K562 (cell line): ENCODE results near the gene NF2. TPM values are rescaled to one million over a fixed set of nuclear protein-coding genes. Genes with fewer than 3 reads are reported as not detected.
A peak's percentile ranks its signal among the peaks of the same experiment; 100 is the strongest.

ENCODE experiments used
- ATAC-seq: fragments of 200-7000 bp; cut with Tn5 transposase; 3 replicates; pipeline ENCODE4 v1.9.1; 2020; ENCODE audit warnings: moderate library complexity
- BruUV-seq: library from RNA; stranded (reverse); fragments of 400-500 nt; replicated peaks from 2 replicates; lab custom pipeline; 2021; lab: Mats Ljungman, UMichigan
- CTCF ChIA-PET: fragments of 300-600 bp; formaldehyde crosslinking; extraction: SDS; loops from one replicate; lab custom pipeline; 2021; ENCODE audit warnings: low intra/inter-chr PET ratio; lab: Yijun Ruan, JAX
- POLR2A ChIA-PET: fragments of 300-600, 350-650 bp; sonication (Branson Sonifier 250); formaldehyde crosslinking; extraction: SDS; loops from one replicate; lab custom pipeline; 2021; ENCODE audit warnings: antibody characterized with exemption, inconsistent platforms; lab: Yijun Ruan, JAX
- DNase-seq, 4 experiments: peaks; one replicate each; pipeline versions ENCODE4 v3.0.0 to v3.0.0-alpha.2; 2011 to 2018; ENCODE audit warnings: low spot score in 3 of 4, mixed read lengths in 3 of 4; ENCODE audit errors: extremely low read depth in 1 of 4
- FAIRE-seq: peaks from 2 replicates; lab custom pipeline; 2011; peaks lifted over from hg19 to GRCh38; lab: Jason Lieb, UNC
- H2AFZ ChIP-seq: 2 replicates; pipeline ENCODE4 v1.6.0; 2011; ENCODE audit warnings: low read depth, low read length, control low read depth, inconsistent platforms
- H3K27ac ChIP-seq: fragments of 200-600 bp; 3 replicates; pipeline ENCODE4 v1.8.0; 2011; ENCODE audit warnings: low read depth, mild to moderate bottlenecking, control low read depth, inconsistent platforms, low read length, moderate library complexity, mixed read lengths; ENCODE audit errors: extremely low read depth
- H3K27me3 ChIP-seq, 2 experiments: fragments of 300-600 bp in 1 of 2; 2 replicates in 1 of 2; 3 replicates in 1 of 2; pipeline versions ENCODE4 v1.6.0 to v1.8.0; 2011; ENCODE audit warnings: inconsistent platforms in 2 of 2, low read length in 2 of 2, mild to moderate bottlenecking in 1 of 2, mixed read lengths in 1 of 2, moderate library complexity in 1 of 2; ENCODE audit not compliant: control insufficient read depth in 2 of 2, insufficient read depth in 2 of 2
- H3K36me3 ChIP-seq: fragments of 300-600 bp; 3 replicates; pipeline ENCODE4 v1.8.0; 2011; ENCODE audit warnings: mild to moderate bottlenecking, low read length, inconsistent platforms; ENCODE audit not compliant: control insufficient read depth, insufficient read depth
- H3K4me1 ChIP-seq, 2 experiments: fragments of 200-600 bp in 1 of 2; replicated peaks in 1 of 2; 2 replicates in 1 of 2; 3 replicates in 1 of 2; pipeline versions ENCODE4 v1.5.1 to v1.8.0; 2011; ENCODE audit warnings: inconsistent platforms in 2 of 2, low read length in 2 of 2, mild to moderate bottlenecking in 1 of 2, mixed read lengths in 1 of 2, moderate library complexity in 1 of 2; ENCODE audit not compliant: control insufficient read depth in 2 of 2, insufficient read depth in 2 of 2
- H3K4me2 ChIP-seq: 2 replicates; pipeline ENCODE4 v1.6.1; 2011; ENCODE audit warnings: low read length, control low read depth, inconsistent platforms, mixed read lengths; ENCODE audit not compliant: insufficient read depth
- H3K4me3 ChIP-seq: fragments of 200-600 bp; sonication (generic), shearing (Covaris generic); 2 replicates; pipeline ENCODE4 v1.5.1; 2016; ENCODE audit warnings: control low read depth, inconsistent platforms
- H3K79me2 ChIP-seq: fragments of 200-600 bp; 3 replicates; pipeline ENCODE4 v1.8.0; 2011; ENCODE audit warnings: low read length, inconsistent platforms; ENCODE audit not compliant: control insufficient read depth, insufficient read depth
- H3K9ac ChIP-seq, 2 experiments: 2 replicates each; pipeline versions ENCODE4 v1.6.0 to v1.6.1; 2011; ENCODE audit warnings: low read depth in 2 of 2, low read length in 2 of 2, control low read depth in 1 of 2, inconsistent platforms in 1 of 2, mild to moderate bottlenecking in 1 of 2, mixed read lengths in 1 of 2; ENCODE audit not compliant: insufficient read depth in 1 of 2
- H3K9me1 ChIP-seq: one replicate; pipeline ENCODE4 v1.6.0; 2011; ENCODE audit warnings: inconsistent platforms, mild to moderate bottlenecking, low read length, moderate library complexity; ENCODE audit not compliant: control insufficient read depth, insufficient read depth
- H3K9me3 ChIP-seq: replicated peaks from 2 replicates; pipeline ENCODE4 v1.5.1; 2011; ENCODE audit warnings: low read depth, low read length, inconsistent platforms; ENCODE audit not compliant: control insufficient read depth, insufficient read depth
- H4K20me1 ChIP-seq: replicated peaks from 2 replicates; pipeline ENCODE4 v1.6.1; 2011; ENCODE audit warnings: low read length, inconsistent platforms, mixed read lengths; ENCODE audit not compliant: control insufficient read depth, insufficient read depth
- ADNP ChIP-seq: fragments of 200-800 bp; sonication (Bioruptor generic); IDR thresholded peaks from 2 replicates; pipeline ENCODE4 v1.6.1; 2016; ENCODE audit warnings: missing genetic modification characterization, missing compliant biosample characterization
- BRCA1 ChIP-seq, 2 experiments: fragments of 450-650 bp in 1 of 2; sonication (generic) in 1 of 2; formaldehyde crosslinking in 1 of 2; IDR thresholded peaks; 2 replicates each; pipeline versions ENCODE4 v1.5.0 to v1.6.1; 2017 to 2020; ENCODE audit warnings: mild to moderate bottlenecking in 1 of 2, missing genetic modification reagents in 1 of 2
- ESRRA ChIP-seq: fragments of 450-650 bp; IDR thresholded peaks from 2 replicates; pipeline ENCODE4 v1.6.1; 2014; ENCODE audit warnings: low read depth, mild to moderate bottlenecking, moderate library complexity, borderline replicate concordance
- SIN3B ChIP-seq: fragments of 450-650 bp; IDR thresholded peaks from 2 replicates; pipeline ENCODE4 v1.6.1; 2017; ENCODE audit warnings: low read depth, mild to moderate bottlenecking, moderate library complexity
- WGBS: fragments of 100-300 bp; shearing (Covaris generic); methylation state at CpG from one replicate; pipeline ENCODE4 v1.1.6; 2016; ENCODE audit warnings: low coverage, mixed read lengths; ENCODE audit not compliant: insufficient coverage; ENCODE audit errors: missing lambda C conversion rate; 5-methylcytosine and 5-hydroxymethylcytosine counted together
- in situ Hi-C: fragments of 300-500 bp; cut with MboI; formaldehyde crosslinking; loops from 4 replicates; pipeline ENCODE4 v1.15.0; 2018; ENCODE audit warnings: inconsistent platforms, mixed read lengths
- intact Hi-C: fragments of 100-400 bp; cut with micrococcal nuclease; formaldehyde crosslinking; loops from 2 replicates; pipeline ENCODE4 v1.14.2; 2022
- polyA plus RNA-seq, 8 experiments: library from polyadenylated mRNA; depleted of rRNA in 4 of 8; stranded (reverse) in 5 of 8; unstranded in 3 of 8; fragments of >200 nt; fragmentation: Nextera tagmentation in 2 of 8; fragmentation: Illumina TruSeq in 1 of 8; extraction: Ambion mirVana in 2 of 8; extraction: Trizol in 1 of 8; gene quantifications; 2 replicates each; pipeline versions ENCODE4 v1.2.1 to v1.2.3, GENCODE V29; 2011 to 2014; ENCODE audit warnings: inconsistent platforms in 1 of 8, missing spikeins in 1 of 8
- total RNA-seq, 7 experiments: library from RNA; depleted of rRNA in 6 of 7; stranded (reverse); fragments of >200 nt in 6 of 7; fragmentation: Illumina TruSeq in 2 of 7; extraction: Trizol in 2 of 7; gene quantifications; 2 replicates each; pipeline versions ENCODE4 v1.2.1 to v1.2.3, GENCODE V29; 2011 to 2021; ENCODE audit warnings: low replicate concordance in 1 of 7

Gene NF2
- total and polyA plus RNA-seq, 9 of the 15 experiments (the other 6 are each of a cell fraction or from before 2014, with no cell fraction given), result 2.2 to 32.5 (median 15.2) TPM

DNA sequence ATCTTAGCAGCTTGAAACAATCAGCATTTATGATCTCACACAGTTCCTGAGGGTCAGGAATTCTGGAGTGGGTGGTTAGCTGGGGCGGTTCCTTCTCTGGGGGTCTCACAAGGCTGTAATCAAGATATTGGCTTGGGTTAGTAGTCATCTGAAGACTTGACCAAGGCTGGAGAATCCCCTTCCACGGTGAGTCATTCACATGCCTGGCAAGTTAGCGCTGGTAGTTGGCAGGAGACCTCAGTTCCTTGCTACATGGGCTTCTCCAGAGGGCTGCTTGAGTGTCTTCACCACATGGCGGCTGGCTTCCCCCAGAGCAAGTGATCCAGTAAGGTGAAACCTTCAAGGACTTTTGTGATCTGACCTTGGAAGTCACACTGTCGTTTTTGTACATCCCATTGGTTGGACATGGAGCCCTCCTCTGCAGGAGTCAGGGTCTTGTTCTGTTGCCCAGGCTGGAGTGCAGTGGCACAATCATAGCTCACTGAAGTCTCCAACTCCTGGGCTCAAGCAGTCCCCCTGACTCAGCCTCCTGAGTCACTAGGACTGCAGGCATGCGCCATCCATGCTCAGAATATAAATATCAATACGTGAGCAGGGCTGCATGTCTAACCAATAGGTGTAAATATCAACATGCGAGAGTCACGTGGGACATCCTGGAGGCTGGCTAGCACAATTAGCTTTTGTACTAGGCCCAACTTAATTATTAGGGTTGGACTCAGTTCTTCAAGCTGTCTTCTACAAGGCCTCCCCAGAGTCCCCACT, 15.3 kb upstream of the NF2 start:
- H3K4me2 ChIP-seq, result no peak overlapping the region
- ATAC-seq, result no peak

DNA sequence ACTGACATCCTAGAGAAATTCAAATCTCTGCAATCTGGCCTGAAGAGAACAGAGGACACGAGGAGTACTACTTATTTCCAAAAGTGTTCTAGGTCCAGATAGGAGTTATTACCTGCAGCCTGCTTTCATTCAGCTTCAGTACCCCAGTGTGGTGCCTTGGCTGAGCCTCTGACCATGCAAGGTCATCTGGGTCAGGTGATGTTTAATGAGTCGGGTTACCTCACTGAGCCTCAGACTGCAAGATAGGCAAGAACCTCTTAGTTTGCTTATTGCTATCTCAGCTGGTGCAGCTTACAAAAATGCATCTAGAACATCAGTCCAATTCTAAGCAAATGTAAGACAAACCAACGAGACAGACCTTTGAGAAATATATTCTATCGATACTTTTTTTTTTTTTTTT, 9.5 kb upstream of the NF2 start:
- Histone ChIP-seq H3K9me3 (no peaks in the 10 kb centered on the region), H3K36me3 (no peaks in the 10 kb centered on the region), H3K27ac (no peak overlapping the region), H3K9me1 (no peaks in the 10 kb centered on the region), H3K4me2 (no peak overlapping the region), H3K27me3 (no peaks in the 10 kb centered on the region), H4K20me1 (no peaks in the 10 kb centered on the region), H3K79me2 (no peaks in the 10 kb centered on the region), H3K9ac (no peak overlapping the region), H3K4me1 (no peaks in the 10 kb centered on the region; a peak in 1 of 5 replicates), H2AFZ (no peak overlapping the region), H3K4me3 (no peak overlapping the region)
- no TSS peak for BruUV-seq
- CTCF ChIA-PET, result no interaction called here
- intact Hi-C loops (no loop called here), in situ Hi-C loops (no loop called here)
- POLR2A ChIA-PET, result no interaction called here
- DNase-seq (no peak), ATAC-seq (no peak; the same call in 2 of the 3 replicates), FAIRE-seq (no peak)
- TF ChIP-seq BRCA1 (IDR thresholded peaks at IDR 0.05) (no peak), BRCA1 (CRISPR knock-in tag; IDR thresholded peaks at IDR 0.05) (no peak), ESRRA (peak; percentile 66; the same call in 1 of the 2 replicates)
- 0% methylated on average over 4 of the region's 4 CpGs for WGBS

More for the DNA sequence above, 15.3 kb upstream of the NF2 start:
- DNase-seq, result no peak
- H3K9me1 ChIP-seq, result no peaks in the 10 kb centered on the region
- TF ChIP-seq ADNP (tag) (no peak), SIN3B (no peak)
- TF ChIP-seq, all 486 proteins: peak for 0
- no TSS peak for BruUV-seq
- H3K79me2 ChIP-seq, result no peaks in the 10 kb centered on the region
- CTCF ChIA-PET, result no interaction called here
- no peak overlapping the region for H3K27ac ChIP-seq
- in situ Hi-C loops, result no loop called here
- no peaks in the 10 kb centered on the region for H4K20me1 ChIP-seq
- H3K4me1 ChIP-seq, result no peaks in the 10 kb centered on the region
- peak overlapping the region; percentile 38 for H2AFZ ChIP-seq
- H3K36me3 ChIP-seq, result no peaks in the 10 kb centered on the region
- H3K9me3 ChIP-seq, result no peaks in the 10 kb centered on the region
- POLR2A ChIA-PET, result interaction anchor here (0.6 kb wide), 1 partner anchor 602 kb away, joined by 3 read pairs; no protein-coding TSS in a partner anchor
- H3K9ac ChIP-seq, result no peak overlapping the region; a peak in 1 of 4 replicates
- no peaks in the 10 kb centered on the region for H3K27me3 ChIP-seq
- no peak overlapping the region for H3K4me3 ChIP-seq
- intact Hi-C loops, result no loop called here
- WGBS, result 55% methylated on average over 7 of the region's 9 CpGs
- no peak for FAIRE-seq
